Cerebellar nuclear complex (tissue), 1 donor: ENCODE data around the gene FUT4.
"Not testable (repeated sequence)": the region's sequence is repeated elsewhere in the genome, so short reads cannot be mapped to it uniquely, and the experiment has no call there.

ENCODE experiments used
- DNase-seq, 2 experiments: peaks; one replicate each; lab custom pipeline; 2025; lab: John Stamatoyannopoulos, UW

Gene FUT4

DNA sequence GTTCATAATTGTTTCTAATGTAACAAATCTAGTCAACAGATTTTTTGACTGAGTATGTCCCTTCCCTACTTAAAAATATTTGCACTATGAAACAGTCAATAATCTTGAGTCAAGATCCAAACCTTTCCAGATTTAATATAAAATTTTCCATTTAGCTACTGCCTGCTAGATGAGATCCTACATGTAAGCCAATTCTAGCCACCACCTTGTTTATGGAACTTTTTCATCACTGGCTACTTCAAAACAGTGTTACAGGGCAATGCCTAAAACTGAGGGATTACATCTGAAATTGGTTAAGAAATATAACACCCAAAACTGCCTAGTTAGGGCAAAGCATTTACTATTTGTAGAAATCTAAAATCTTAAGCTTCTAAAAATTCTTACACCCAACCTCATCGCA is 10.5 kb upstream of the FUT4 start:
- DNase-seq = no peak

DNA sequence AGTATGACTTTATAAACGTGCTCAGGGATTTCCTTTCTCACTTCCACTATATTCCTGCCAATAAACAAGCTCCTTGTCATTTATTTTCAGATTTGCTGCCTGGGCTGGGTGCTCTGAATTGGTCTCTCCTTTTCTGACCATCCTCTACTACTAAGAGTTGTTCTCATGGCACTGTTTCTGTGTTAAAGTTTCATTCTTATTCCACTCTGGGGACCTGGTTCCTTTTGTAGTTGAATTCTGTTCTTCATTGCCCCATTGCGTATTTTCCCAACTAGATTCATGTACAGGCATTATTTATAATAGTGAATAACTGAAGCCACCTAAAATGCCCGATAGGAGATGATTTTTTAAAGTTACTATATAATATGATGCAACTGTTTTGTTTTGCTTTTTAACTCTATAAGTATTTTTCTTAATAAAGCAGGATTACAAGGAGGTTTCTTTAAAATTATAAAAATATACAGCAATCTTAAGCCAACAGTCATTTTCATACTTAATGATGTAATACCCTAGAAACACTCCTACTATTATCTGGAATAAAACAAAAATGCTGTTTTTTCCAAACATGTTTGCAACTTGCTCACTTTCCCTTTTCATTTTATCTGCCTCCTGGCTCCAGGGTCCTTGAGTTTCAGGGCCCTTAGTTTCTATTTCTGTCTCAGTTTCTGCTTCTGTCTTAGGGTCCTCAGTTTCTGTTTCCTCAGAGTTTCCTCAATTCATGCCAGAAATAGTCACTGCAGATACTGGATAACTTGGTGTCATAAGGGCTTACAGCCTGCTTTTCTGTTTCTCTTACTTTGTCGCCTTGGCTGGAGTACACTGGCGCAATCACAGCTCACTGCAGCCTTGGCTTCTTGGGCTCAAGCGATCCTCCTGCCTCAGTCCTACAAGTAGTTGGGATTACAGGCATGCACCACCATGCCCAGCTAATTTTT is 9.8 kb upstream of the FUT4 start:
- no peak for DNase-seq

DNA sequence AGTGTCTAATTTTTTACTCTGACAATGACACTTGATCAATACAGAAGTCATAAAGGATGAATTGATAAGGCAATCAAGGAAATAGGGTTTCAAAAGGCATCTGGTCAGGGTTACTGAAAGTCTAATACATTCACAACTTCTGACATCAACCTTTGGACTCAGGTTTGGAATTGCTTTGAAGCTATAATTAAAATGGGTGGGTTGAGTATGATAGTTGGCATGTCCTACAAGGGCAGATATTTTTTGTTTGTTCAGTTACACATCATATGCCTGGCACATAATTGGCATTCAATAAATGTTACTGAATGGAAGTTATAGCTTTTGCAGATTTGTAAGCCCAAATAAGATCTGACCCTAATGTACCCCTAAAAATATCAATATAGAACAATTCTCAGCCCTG is 7.3 kb upstream of the FUT4 start:
- no peak for DNase-seq

DNA sequence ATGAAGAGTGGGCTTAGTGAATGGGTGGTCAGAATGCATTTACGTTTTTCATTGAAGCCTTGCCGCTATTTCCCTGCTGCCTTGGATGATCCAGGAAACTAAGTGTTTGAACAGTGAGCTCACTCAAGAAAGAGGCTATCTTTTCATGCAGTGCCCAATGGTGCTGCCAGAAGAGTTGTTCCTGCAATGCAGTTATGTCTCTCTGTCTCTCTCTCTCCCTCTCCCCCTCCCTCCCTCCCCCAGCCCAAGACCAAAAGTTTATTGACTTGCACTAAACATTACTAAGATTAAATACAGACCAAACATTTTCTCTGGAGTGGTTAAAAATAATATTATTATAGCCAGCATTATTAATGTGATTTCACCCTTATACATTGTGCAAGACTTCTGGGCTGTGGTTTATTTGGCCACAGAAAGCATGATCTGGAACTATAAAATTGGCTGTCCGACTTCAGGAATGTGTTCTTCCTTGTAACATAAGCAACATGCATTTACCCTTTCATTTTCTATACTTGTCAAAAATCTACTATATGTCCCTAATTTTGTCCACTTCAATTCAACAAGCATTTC is 6.6 kb upstream of the FUT4 start:
- DNase-seq = no peak

DNA sequence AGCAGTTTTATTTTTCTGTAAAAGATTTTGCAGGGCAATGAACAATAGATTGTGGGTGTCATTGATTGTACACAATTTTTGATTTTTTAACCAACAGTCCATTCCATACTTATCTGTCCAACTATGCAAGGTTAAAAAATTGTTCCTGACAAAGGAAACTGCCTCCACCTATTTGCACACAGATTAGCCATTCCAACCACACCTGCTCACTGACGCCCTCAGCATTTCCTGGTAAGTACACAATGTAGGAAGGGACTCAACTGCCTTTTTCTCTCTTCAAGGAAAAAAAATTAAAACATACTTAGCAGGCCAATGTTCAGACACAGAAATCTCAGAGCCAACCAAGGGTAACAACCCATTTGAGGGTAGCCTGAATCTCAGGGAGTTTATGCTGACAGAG is 4.3 kb upstream of the FUT4 start:
- DNase-seq = no peak

DNA sequence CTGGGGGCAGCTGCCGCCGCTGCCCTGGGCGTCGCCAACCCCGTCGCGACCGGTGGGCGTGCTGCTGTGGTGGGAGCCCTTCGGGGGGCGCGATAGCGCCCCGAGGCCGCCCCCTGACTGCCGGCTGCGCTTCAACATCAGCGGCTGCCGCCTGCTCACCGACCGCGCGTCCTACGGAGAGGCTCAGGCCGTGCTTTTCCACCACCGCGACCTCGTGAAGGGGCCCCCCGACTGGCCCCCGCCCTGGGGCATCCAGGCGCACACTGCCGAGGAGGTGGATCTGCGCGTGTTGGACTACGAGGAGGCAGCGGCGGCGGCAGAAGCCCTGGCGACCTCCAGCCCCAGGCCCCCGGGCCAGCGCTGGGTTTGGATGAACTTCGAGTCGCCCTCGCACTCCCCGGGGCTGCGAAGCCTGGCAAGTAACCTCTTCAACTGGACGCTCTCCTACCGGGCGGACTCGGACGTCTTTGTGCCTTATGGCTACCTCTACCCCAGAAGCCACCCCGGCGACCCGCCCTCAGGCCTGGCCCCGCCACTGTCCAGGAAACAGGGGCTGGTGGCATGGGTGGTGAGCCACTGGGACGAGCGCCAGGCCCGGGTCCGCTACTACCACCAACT is 1.0 kb downstream of the FUT4 start:
- no peak for DNase-seq

DNA sequence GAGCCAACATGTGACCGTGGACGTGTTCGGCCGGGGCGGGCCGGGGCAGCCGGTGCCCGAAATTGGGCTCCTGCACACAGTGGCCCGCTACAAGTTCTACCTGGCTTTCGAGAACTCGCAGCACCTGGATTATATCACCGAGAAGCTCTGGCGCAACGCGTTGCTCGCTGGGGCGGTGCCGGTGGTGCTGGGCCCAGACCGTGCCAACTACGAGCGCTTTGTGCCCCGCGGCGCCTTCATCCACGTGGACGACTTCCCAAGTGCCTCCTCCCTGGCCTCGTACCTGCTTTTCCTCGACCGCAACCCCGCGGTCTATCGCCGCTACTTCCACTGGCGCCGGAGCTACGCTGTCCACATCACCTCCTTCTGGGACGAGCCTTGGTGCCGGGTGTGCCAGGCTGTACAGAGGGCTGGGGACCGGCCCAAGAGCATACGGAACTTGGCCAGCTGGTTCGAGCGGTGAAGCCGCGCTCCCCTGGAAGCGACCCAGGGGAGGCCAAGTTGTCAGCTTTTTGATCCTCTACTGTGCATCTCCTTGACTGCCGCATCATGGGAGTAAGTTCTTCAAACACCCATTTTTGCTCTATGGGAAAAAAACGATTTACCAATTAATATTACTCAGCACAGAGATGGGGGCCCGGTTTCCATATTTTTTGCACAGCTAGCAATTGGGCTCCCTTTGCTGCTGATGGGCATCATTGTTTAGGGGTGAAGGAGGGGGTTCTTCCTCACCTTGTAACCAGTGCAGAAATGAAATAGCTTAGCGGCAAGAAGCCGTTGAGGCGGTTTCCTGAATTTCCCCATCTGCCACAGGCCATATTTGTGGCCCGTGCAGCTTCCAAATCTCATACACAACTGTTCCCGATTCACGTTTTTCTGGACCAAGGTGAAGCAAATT is 1.8 kb downstream of the FUT4 start:
- DNase-seq = no peak

DNA sequence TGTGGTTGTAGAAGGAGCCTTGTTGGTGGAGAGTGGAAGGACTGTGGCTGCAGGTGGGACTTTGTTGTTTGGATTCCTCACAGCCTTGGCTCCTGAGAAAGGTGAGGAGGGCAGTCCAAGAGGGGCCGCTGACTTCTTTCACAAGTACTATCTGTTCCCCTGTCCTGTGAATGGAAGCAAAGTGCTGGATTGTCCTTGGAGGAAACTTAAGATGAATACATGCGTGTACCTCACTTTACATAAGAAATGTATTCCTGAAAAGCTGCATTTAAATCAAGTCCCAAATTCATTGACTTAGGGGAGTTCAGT is 2.4 kb downstream of the FUT4 start:
- no peak for DNase-seq

DNA sequence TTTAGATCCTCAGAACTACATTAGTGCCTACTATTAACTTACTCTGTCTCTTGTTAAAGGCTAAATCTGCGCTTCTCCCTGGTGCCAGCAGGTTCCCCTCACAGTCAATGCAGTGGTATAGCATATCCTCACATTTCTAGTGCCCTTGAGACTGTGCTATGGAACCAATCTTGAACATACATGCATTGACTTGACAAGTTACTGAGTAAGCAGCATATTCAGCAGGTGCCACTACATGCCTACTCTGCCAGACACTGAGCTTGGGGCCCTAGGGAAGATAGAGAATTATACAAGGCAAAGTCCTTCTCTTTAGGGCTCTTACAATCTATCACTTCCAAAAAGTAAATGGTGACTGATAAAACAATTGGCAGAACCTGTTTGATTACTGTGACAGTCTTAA is 3.2 kb downstream of the FUT4 start:
- no peak for DNase-seq

DNA sequence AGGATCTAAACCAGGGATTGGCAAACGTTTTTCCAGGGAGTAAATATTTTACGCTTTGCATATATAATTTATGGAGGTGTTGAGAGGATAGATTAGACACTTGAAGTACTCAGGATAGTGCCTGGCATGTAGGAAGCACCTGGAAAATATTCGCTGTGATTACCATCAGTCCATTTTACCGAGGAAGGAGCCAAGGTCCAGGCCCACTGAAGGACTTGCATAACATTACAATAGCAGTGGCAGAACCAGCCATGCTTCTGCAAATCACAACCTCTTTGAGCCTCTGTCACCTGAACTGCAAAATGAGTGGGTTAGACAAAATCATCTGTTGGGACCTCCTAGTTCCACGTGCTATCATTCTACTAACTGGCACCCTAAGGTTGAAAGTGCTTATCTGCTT is 5.4 kb downstream of the FUT4 start:
- no peak for DNase-seq

DNA sequence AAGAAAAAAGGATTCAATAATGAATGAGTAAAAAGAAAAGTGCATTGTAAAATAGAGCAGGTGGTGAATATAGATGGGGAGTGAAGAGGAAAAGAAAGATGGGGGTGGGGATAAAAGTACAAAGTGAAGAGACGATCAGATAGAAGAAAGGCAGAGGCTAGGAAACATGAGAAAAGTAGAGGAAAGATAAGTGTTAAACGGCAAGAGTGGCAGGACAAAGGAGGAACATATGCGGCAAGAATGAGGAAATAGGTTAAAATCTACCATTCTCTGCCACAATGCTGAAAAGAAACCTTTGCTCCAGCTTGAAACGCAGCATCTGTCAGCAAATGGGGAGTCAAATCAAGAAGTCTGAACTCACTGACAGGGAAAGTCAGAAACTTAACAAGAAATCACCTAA is 6.8 kb downstream of the FUT4 start:
- DNase-seq = no peak

DNA sequence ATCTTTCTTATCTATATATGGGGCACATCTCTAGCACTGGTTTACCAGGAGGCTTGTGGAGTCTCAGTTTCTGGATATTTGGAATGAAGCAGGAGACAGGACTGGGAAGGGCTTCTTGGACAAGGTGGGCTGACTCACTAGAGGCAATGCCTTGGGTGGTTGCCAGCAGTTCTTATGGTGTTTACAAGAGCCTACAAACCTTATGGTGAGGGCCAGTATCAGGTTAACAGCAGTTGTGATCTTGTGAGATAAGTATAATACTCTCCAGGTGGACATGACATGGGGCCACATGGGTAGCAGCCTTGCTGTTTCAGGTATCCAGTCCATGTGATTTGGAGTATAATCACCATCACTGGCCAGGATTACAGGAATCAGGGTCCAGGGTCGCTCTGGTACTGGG is 10.2 kb downstream of the FUT4 start:
- no peak for DNase-seq

DNA sequence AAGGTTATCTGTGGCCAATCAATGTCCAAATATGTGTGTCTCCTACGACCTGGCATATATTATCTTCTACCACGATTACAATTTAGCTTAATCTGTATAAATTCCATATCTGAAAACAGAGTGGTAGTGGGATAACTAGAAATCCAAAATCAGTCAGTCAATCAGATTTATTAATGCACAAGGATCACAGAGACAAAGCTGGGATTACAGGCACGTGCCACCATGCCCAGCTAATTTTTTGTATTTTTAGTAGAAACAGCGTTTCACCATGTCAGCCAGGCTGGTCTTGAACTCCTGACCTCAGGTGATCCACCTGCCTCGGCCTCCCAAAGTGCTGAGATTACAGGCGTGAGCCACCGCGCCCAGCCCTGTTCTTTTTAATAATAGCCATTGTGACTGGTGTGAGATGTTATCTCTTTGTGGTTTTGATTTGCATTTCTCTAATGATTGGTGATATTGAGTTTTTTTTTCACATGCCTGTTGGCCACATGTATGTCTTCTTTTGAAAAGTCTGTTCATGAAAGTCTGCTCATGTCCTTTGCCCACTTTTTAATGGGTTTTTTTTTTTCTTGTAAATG is 12.1 kb downstream of the FUT4 start:
- not testable (repeated sequence) for DNase-seq

DNA sequence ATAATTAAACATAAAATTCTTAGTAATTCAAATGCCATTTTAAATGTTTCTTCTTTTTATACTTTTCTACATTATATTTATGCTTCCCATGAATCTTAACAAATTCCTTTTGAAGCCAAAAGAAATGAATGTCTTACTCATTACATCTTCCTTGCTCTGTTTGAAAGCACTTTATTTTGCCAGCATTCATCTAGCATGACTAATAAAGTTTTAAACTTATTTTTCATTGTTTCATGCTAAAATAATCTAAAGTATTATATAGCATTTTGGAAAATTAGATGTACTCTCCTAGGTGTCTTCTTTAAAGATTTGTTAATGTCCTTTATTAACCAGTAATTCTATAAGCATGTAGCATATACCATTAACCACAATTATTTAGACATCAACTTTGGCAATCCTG is 13.7 kb downstream of the FUT4 start:
- no peak for DNase-seq

DNA sequence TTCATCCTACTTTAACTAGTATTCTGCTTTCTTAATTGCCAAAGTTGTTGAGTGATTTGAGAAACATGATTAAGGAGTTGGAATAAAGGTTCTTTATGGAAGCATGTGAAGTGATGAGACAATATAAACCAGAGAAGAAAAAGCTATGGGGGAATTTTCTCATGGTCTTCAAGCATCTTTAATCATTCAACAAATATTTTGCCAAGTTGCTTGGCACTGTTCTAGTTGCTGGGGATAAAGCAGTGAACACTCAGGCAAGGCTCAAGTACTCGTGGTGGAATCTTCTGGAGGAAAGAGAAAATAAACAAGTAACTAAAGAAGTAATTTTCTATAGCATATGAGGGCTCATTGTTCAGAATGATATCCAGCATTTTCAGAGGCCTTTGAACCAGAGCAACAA is 14.3 kb downstream of the FUT4 start:
- DNase-seq = no peak

DNA sequence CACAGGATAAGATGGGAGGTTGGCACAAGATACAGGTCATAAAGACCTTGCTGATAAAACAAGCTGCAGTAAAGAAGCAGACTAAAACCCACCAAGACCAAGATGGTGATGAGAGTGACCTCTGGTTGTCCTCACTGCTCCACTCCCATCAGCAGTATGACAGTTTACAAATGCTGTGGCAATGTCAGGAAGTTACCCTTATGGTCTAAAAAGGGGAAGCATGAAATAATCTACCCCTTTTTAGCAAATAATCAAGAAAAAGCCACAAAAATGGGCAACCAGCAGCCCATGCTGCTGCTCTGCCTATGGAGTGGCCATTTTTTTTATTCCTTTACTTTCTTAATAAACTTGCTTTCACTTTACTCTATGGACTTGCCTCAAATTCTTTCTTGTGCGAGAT is 14.7 kb downstream of the FUT4 start:
- no peak for DNase-seq

DNA sequence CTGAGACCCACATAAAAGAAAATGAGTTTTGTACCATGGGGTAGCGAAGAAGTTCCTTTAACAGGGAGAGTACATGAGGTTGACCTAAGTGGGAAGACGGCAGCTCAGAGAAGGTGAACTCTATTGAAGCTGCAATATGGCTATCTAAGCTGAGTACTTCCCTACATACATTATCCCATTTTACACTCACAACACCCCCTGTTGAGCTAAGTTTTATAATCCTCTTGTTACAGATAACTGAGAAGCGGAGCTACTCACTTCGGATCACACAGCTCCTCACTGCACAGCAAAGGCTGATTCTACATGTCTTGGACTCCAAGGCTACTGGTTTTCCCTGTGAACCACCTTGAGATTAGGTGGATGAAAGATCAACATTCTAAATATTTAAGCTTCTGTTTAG is 15.2 kb downstream of the FUT4 start:
- DNase-seq = no peak

DNA sequence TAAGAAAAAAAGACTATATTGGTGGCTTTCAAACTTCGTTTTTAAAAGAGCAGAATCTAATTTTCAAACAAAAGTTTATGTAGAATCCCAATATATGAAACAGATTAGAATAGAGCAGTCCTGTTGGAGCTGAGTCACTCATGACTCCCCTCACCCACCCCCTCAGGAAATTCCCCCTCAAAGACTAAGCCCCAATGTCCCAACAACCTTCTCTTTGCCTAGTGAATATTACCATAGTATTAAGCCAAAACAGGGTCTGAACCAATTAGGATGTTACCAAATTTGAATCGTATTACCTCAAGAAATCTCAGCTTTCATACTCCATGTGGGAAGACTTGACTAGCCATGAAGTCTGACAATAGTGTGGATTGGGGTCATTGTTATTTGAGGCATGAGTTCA is 15.6 kb downstream of the FUT4 start:
- DNase-seq = no peak

DNA sequence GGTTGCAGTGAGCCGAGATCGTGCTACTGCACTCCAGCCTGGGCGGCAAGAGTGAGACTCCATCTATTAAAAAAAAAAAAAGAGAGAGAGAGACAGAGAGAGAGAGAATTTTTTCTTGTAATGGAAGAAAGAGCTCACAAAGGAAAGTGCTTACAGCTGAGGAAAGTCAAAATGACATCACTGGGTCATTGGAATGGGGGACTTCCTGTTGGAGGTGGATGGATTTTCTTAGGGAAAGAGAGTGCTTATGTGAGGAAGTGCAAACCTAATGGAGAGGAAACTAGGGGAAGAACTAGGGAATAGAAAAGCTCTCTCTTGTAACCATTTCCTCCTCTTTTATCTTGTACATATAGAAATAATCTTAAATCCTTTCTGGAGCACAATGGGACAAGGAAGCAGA is 17.1 kb downstream of the FUT4 start:
- DNase-seq = no peak

DNA sequence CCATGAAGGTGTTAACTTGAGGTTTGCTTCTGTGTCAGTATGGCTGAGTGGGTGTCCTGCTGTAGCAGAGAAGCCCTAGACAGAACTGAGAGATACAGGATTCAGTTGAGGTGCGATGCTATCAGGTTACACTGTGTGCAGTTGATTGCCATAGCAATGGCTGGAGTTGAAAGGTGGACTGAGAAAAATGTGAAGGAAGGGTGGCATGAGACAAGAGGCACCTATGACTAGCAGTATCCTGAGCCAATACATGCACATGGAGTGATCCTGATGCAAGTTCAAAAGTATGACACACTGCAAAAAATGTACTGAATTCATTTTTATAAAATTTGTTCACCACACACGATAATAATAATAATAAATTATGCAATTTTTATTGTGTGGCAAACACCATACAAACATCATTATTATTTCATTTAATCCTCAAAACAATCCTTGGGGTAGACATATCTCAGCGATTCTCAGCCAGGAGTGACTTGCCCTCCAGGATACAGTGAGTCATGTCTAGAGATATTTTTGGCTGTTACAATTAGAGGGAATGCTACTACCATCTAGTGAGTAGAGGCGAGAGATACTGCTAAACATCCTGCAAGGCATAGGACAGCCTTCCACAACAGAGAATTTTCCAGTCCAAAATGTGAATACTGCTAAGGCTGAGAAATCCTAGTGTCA is 19.6 kb downstream of the FUT4 start:
- DNase-seq = no peak

DNA sequence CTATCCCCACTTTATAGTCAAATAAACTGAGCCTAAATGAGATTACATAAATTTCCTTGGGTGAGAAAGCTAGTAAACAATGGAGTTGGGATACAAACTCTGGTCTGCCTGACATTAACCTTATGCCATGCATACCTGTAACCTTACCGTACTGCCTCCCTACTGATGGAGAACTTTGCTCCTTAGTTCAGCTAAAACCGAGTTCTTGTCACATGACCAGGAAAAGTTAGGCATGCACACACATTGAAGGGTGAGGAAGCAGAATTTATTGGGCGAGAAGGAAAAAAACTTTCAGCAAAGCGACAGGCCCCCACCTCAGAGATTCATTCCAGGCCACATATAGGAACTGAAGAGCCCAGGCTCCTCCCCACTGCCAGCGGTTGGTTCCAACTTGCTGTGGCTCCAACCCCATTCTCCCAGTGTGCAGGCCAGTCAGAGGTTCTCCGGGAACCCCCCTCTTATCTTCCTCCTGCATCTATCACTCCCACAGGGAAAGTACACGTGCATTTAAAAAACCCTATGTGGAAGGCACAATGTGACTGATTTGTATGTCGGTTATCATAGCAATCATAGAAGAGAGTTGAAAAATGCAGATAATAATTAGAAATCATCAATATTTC is 20.2 kb downstream of the FUT4 start:
- DNase-seq = no peak
